Lung (tissue), 12 donors: ENCODE results near the gene NRCAM. TPM values are rescaled to one million over a fixed set of nuclear protein-coding genes. Genes with fewer than 3 reads are reported as not detected.
"Not testable (repeated sequence)": the region's sequence is repeated elsewhere in the genome, so short reads cannot be mapped to it uniquely, and the experiment has no call there.

Source experiments
- ATAC-seq: fragments of 200-7000 bp; cut with Tn5 transposase; one replicate; pipeline ENCODE4 v1.9.1; 2020; ENCODE audit warnings: moderate number of reproducible peaks; ENCODE audit not compliant: insufficient read depth, low FRiP score
- DNase-seq, 3 donors: peaks; one replicate each; pipeline ENCODE4 v3.0.0-alpha.2; 2013 to 2017
- H3K27ac ChIP-seq, 2 donors: one replicate each; pipeline ENCODE4 v1.5.1; 2013; ENCODE audit warnings: mild to moderate bottlenecking in 2 of 2, moderate library complexity in 2 of 2, control low read depth in 1 of 2, inconsistent platforms in 1 of 2, low read depth in 1 of 2, low read length in 1 of 2
- H3K27me3 ChIP-seq, 3 donors: one replicate each; pipeline ENCODE4 v1.5.1; 2013; ENCODE audit warnings: low read length in 2 of 3; ENCODE audit not compliant: control insufficient read depth in 3 of 3, insufficient read depth in 3 of 3
- H3K36me3 ChIP-seq, 4 donors: one replicate each; pipeline ENCODE4 v1.5.1; 2013; ENCODE audit warnings: low read length in 4 of 4, mild to moderate bottlenecking in 1 of 4, moderate library complexity in 1 of 4; ENCODE audit not compliant: control insufficient read depth in 4 of 4, insufficient read depth in 4 of 4
- H3K4me1 ChIP-seq, 5 donors: one replicate each; pipeline ENCODE4 v1.5.1; 2013; ENCODE audit warnings: low read length in 5 of 5, mild to moderate bottlenecking in 2 of 5, moderate library complexity in 1 of 5; ENCODE audit not compliant: control insufficient read depth in 5 of 5, insufficient read depth in 5 of 5
- H3K4me3 ChIP-seq: one replicate; pipeline ENCODE4 v1.5.1; 2013; ENCODE audit warnings: mild to moderate bottlenecking, control low read depth, moderate library complexity
- H3K9ac ChIP-seq, 2 donors: one replicate each; pipeline ENCODE4 v1.5.1; 2013; ENCODE audit warnings: low read length in 2 of 2, control low read depth in 1 of 2; ENCODE audit not compliant: insufficient read depth in 1 of 2
- H3K9me3 ChIP-seq, 4 donors: one replicate each; pipeline ENCODE4 v1.5.1; 2013; ENCODE audit warnings: low read length in 3 of 4, mild to moderate bottlenecking in 1 of 4, moderate library complexity in 1 of 4; ENCODE audit not compliant: control insufficient read depth in 4 of 4, insufficient read depth in 3 of 4
- CTCF ChIP-seq: IDR thresholded peaks from 2 replicates; pipeline ENCODE4 v1.5.1; 2012; ENCODE audit warnings: mild to moderate bottlenecking; ENCODE audit errors: control extremely low read depth, extremely low read depth
- WGBS, 2 donors: extraction: QIAGEN DNeasy Blood & Tissue Kit; methylation state at CpG; one replicate each; pipeline ENCODE4 v1.1.7; 2013; 5-methylcytosine and 5-hydroxymethylcytosine counted together
- polyA plus RNA-seq, 2 donors: library from polyadenylated mRNA; stranded (reverse); fragments of 200-250 nt; gene quantifications; one replicate each; pipeline ENCODE4 v1.2.1, GENCODE V29; 2013
- total RNA-seq, 2 donors: library from RNA; depleted of rRNA in 1 of 2; stranded (reverse); fragments of >200 nt in 1 of 2; gene quantifications; one replicate each; pipeline ENCODE4 v1.2.1, GENCODE V29; 2014 to 2021
- donor health status: control.
- donor health status: control.
- donor health status: Bipolar disorder and iron deficiency.
- donor health status: healthy.
- donor health status: DM: yes; HTN: yes; CAD: no.

The NRCAM gene
- total and polyA plus RNA-seq, 4 donors: 2.5 to 32.4 (median 11.0) TPM

DNA sequence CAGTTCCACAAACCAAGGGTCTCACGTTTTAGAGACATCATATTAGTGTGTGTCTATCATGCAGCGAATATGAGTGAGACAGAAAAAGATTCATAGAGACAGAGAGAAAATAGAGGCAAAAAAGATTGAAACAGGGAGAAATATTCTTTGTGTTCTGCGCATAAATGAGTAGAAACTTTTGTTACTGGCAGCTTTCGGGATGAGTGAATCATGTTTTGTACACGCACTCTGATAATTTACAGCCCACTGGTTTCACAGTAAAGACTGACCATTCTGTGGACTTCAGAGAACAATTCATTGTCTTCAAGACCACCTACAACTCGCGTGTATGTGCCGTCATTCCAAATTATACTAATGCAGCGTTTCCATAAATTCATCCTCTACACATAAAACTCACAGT lies 60.2 kb downstream of the NRCAM start:
- TF ChIP-seq CTCF: no peak
- H3K4me3 ChIP-seq: no peak overlapping the region
- no peak overlapping the region for H3K27ac ChIP-seq
- no peak overlapping the region for H3K9ac ChIP-seq
- 90 to 92% methylated on average over 9 of the region's 9 CpGs for WGBS, 2 donors
- no peak for DNase-seq
- no peaks in the 10 kb centered on the region for H3K4me1 ChIP-seq
- no peaks in the 10 kb centered on the region for H3K27me3 ChIP-seq
- H3K9me3 ChIP-seq: no peaks in the 10 kb centered on the region
- ATAC-seq: no peak
- no peaks in the 10 kb centered on the region for H3K36me3 ChIP-seq

- ATAC-seq: no peak
- Histone ChIP-seq H3K27me3 (no peaks in the 10 kb centered on the region), H3K4me3 (no peak overlapping the region), H3K9ac (no peak overlapping the region), H3K36me3 (no peaks in the 10 kb centered on the region), H3K9me3 (no peaks in the 10 kb centered on the region), H3K4me1 (no peaks in the 10 kb centered on the region), H3K27ac (no peak overlapping the region)
- no peak for TF ChIP-seq CTCF
- no peak for DNase-seq
Observed at GRCh38 chr7:108395426-108395825, 60.8 kb downstream of the NRCAM start.

DNA sequence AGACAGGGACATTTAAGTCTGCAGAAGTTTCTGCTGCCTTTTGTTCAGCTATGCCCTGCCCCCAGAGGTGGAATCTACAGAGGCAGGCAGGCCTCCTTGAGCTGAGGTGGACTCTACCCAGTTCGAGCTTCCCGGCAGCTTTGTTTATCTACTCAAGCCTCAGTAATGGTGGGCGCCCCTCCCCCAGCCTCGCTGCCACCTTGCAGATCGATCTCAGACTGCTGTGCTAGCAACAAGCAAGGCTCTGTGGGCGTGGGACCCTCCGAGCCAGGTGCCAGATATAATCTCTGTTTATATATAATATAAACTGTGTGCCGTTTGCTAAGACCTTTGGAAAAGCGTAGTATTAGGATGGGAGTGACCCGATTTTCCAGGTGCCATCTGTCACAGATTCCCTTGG lies 63.1 kb downstream of the NRCAM start:
- H3K9ac ChIP-seq, H3K27ac ChIP-seq, H3K27me3 ChIP-seq, H3K9me3 ChIP-seq, H3K36me3 ChIP-seq, H3K4me3 ChIP-seq, H3K4me1 ChIP-seq, ATAC-seq, DNase-seq: not testable (repeated sequence)
- WGBS, 2 donors: 62 to 70% methylated on average over 10 of the region's 10 CpGs

DNA sequence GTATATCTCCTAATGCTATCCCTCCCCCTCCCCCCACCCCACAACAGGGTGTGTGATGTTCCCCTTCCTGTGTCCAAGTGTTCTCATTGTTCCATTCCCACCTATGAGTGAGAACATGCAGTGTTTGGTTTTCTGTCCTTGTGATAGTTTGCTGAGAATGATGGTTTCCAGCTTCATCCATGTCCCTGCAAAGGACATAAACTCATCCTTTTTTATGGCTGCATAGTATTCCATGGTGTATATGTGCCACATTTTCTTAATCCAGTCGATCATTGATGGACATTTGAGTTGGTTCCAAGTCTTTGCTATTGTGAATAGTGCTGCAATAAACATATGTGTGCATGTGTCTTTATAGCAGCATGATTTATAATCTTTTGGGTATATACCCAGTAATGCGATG lies 68.5 kb downstream of the NRCAM start:
- not testable (repeated sequence) for H3K27ac ChIP-seq, H3K4me3 ChIP-seq, H3K36me3 ChIP-seq, H3K9me3 ChIP-seq, H3K4me1 ChIP-seq, DNase-seq, ATAC-seq, H3K9ac ChIP-seq, H3K27me3 ChIP-seq
- WGBS, 2 donors: 88% methylated on average over 2 of the region's 2 CpGs
